HG02870 (cell line): ENCODE results near the gene BPIFB4.
"Not testable (repeated sequence)": the region's sequence is repeated elsewhere in the genome, so short reads cannot be mapped to it uniquely, and the experiment has no call there.

Source experiments
- ATAC-seq: cut with Tn5 transposase; IDR thresholded peaks from one replicate; pipeline ENCODE4 v1.9.1; 2021; ENCODE audit warnings: mild to moderate bottlenecking, moderate library complexity; ENCODE audit not compliant: unreplicated experiment

BPIFB4 gene

GRCh38 chr20:33083544-33084340 lies 4.3 kb downstream of the BPIFB4 start:
- no peak for ATAC-seq

- ATAC-seq = no peak
Observed at GRCh38 chr20:33084722-33085121, 5.3 kb downstream of the BPIFB4 start.

- no peak for ATAC-seq
Observed at GRCh38 chr20:33086052-33086722, 6.7 kb downstream of the BPIFB4 start.

GRCh38 chr20:33091147-33091546 lies 11.7 kb downstream of the BPIFB4 start:
- ATAC-seq = no peak

- ATAC-seq = no peak
Observed at GRCh38 chr20:33091693-33092092, 12.2 kb downstream of the BPIFB4 start.

GRCh38 chr20:33092361-33092760 lies 12.9 kb downstream of the BPIFB4 start:
- ATAC-seq = no peak

- ATAC-seq = no peak
Observed at GRCh38 chr20:33093074-33093473, 13.6 kb downstream of the BPIFB4 start.

- ATAC-seq = no peak
Observed at GRCh38 chr20:33093582-33093981, 14.1 kb downstream of the BPIFB4 start.

GRCh38 chr20:33095249-33095648 lies 15.8 kb downstream of the BPIFB4 start:
- ATAC-seq = no peak

GRCh38 chr20:33095902-33096584 lies 16.6 kb downstream of the BPIFB4 start:
- ATAC-seq = not testable (repeated sequence)

GRCh38 chr20:33097001-33097400 lies 17.6 kb downstream of the BPIFB4 start:
- ATAC-seq = no peak

GRCh38 chr20:33099843-33100538 lies 20.5 kb downstream of the BPIFB4 start:
- no peak for ATAC-seq

- no peak for ATAC-seq
Observed at GRCh38 chr20:33103556-33103955, 24.1 kb downstream of the BPIFB4 start.

- no peak for ATAC-seq
Observed at GRCh38 chr20:33104336-33104735, 24.9 kb downstream of the BPIFB4 start.

GRCh38 chr20:33105316-33105924 lies 26.0 kb downstream of the BPIFB4 start:
- ATAC-seq = no peak

- not testable (repeated sequence) for ATAC-seq
Observed at GRCh38 chr20:33106058-33106620, 26.7 kb downstream of the BPIFB4 start.

- ATAC-seq = no peak
Observed at GRCh38 chr20:33108661-33109060, 29.2 kb downstream of the BPIFB4 start.

GRCh38 chr20:33110147-33110825 lies 30.8 kb downstream of the BPIFB4 start:
- no peak for ATAC-seq

- ATAC-seq = no peak
Observed at GRCh38 chr20:33111306-33111705, 31.9 kb downstream of the BPIFB4 start.
